ENCODE data around the gene MPDU1. TPM values are rescaled to one million over a fixed set of nuclear protein-coding genes. Genes with fewer than 3 reads are reported as not detected.
A peak's percentile ranks its signal among the peaks of the same experiment; 100 is the strongest.

MPDU1 gene
- total and polyA plus RNA-seq, 2 of the 13 experiments (the other 11 are each of a cell fraction or from before 2014, with no cell fraction given), result 112 to 167 TPM

DNA sequence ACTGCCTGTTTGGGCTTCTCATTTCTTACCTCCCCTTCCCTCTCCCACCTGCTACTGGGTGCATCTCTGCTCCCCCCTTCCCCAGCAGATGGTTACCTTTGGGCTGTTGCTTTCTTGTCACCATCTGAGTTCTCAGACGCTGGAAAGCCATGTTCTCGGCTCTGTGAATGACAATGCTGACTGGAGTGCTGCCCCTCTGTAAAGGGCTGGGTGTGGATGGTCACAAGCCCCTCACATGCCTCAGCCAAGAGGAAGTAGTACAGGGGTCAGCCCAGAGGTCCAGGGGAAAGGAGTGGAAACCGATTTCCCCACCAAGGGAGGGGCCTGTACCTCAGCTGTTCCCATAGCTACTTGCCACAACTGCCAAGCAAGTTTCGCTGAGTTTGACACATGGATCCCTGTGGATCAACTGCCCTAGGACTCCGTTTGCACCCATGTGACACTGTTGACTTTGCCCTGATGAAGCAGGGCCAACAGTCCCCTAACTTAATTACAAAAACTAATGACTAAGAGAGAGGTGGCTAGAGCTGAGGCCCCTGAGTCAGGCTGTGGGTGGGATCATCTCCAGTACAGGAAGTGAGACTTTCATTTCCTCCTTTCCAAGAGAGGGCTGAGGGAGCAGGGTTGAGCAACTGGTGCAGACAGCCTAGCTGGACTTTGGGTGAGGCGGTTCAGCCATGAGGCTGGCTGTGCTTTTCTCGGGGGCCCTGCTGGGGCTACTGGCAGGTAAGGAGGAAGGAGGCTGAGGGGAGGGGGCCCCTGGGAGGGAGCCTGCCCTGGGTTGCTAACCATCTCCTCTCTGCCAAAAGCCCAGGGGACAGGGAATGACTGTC, 4.4 kb upstream of the MPDU1 start, which contains the start of gene CD68 (continued):
- TF ChIP-seq DR1 (CRISPR knock-in tag; IDR thresholded peaks at IDR 0.05) (peak; percentile 59; the same call in 1 of the 2 replicates), THAP11 (CRISPR knock-in tag; IDR thresholded peaks at IDR 0.05) (peak; percentile 74; the same call in 1 of the 2 replicates), ZIK1 (CRISPR knock-in tag; IDR thresholded peaks at IDR 0.05; ENCODE audit: borderline replicate concordance, low read depth) (0 out of 2 replicates have a peak, but pooled peaks have one; percentile 41), BORCS8-MEF2B (CRISPR knock-in tag; IDR thresholded peaks at IDR 0.05) (peak; percentile 51; the same call in 1 of the 2 replicates), SMARCC2 (IDR thresholded peaks at IDR 0.05) (peak; percentile 1; the same call in 1 of the 2 replicates), FOXP1 (IDR thresholded peaks at IDR 0.05) (0 out of 2 replicates have a peak, but pooled peaks have one; percentile 47), FOXP1 (CRISPR knock-in tag; IDR thresholded peaks at IDR 0.05) (peak; percentile 29), HMG20A (CRISPR knock-in tag; IDR thresholded peaks at IDR 0.05; ENCODE audit: borderline replicate concordance) (0 out of 2 replicates have a peak, but pooled peaks have one; percentile 13), KDM4B (CRISPR knock-in tag; IDR thresholded peaks at IDR 0.05) (peak; percentile 53; the same call in 1 of the 2 replicates), ZNF337 (CRISPR knock-in tag; IDR thresholded peaks at IDR 0.05; ENCODE audit: borderline replicate concordance, low read depth) (no peak), AGO1 (IDR thresholded peaks at IDR 0.05; ENCODE audit: low read depth, low read length, poor library complexity, severe bottlenecking) (peak; percentile 99), KDM5B (CRISPR knock-in tag; IDR thresholded peaks at IDR 0.05; ENCODE audit: borderline replicate concordance) (peak; percentile 65; the same call in 1 of the 2 replicates), HNF4G (IDR thresholded peaks at IDR 0.05; ENCODE audit: borderline replicate concordance, low read depth, low read length) (peak; percentile 15; the same call in 1 of the 2 replicates), HNF4G (CRISPR knock-in tag; IDR thresholded peaks at IDR 0.05; ENCODE audit: borderline replicate concordance, low read depth) (no peak; the same call in 1 of the 2 replicates), HIVEP1 (CRISPR knock-in tag; IDR thresholded peaks at IDR 0.05) (peak; percentile 8; the same call in 1 of the 2 replicates), ZNF451 (CRISPR knock-in tag; IDR thresholded peaks at IDR 0.05) (peak; percentile 87; the same call in 1 of the 2 replicates), FOSL1 (CRISPR knock-in tag; IDR thresholded peaks at IDR 0.05; ENCODE audit: borderline replicate concordance) (0 out of 2 replicates have a peak, but pooled peaks have one; percentile 29), RFXAP (CRISPR knock-in tag; IDR thresholded peaks at IDR 0.05; ENCODE audit: borderline replicate concordance) (peak; percentile 78; the same call in 1 of the 2 replicates), ZKSCAN5 (CRISPR knock-in tag; IDR thresholded peaks at IDR 0.05) (peak; percentile 99), RXRB (CRISPR knock-in tag; IDR thresholded peaks at IDR 0.05; ENCODE audit: borderline replicate concordance) (peak; percentile 51; the same call in 1 of the 2 replicates), ARHGAP35 (CRISPR knock-in tag; IDR thresholded peaks at IDR 0.05; ENCODE audit: borderline replicate concordance) (no peak; the same call in 1 of the 2 replicates), CEBPB (IDR thresholded peaks at IDR 0.05; ENCODE audit: borderline replicate concordance, low read depth, low read length) (peak; percentile 95), ZNF768 (CRISPR knock-in tag; IDR thresholded peaks at IDR 0.05) (0 out of 2 replicates have a peak, but pooled peaks have one; percentile 5), ZNF432 (CRISPR knock-in tag; IDR thresholded peaks at IDR 0.05; ENCODE audit: borderline replicate concordance) (no peak), RCOR2 (CRISPR knock-in tag; IDR thresholded peaks at IDR 0.05) (peak; percentile 36; the same call in 1 of the 2 replicates), ZNF317 (CRISPR knock-in tag; IDR thresholded peaks at IDR 0.05) (peak; percentile 44; the same call in 1 of the 2 replicates)
- TF ChIP-seq, protein P1, sequence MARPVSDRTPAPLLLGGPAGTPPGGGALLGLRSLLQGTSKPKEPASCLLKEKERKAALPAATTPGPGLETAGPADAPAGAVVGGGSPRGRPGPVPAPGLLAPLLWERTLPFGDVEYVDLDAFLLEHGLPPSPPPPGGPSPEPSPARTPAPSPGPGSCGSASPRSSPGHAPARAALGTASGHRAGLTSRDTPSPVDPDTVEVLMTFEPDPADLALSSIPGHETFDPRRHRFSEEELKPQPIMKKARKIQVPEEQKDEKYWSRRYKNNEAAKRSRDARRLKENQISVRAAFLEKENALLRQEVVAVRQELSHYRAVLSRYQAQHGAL (CRISPR knock-in tag; IDR thresholded peaks at IDR 0.05; ENCODE audit: not compliant biosample characterization), result no peak
- TF ChIP-seq, protein P2, sequence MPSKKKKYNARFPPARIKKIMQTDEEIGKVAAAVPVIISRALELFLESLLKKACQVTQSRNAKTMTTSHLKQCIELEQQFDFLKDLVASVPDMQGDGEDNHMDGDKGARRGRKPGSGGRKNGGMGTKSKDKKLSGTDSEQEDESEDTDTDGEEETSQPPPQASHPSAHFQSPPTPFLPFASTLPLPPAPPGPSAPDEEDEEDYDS (CRISPR knock-in tag; IDR thresholded peaks at IDR 0.05), result peak; percentile 71; the same call in 1 of the 2 replicates
- TF ChIP-seq, protein P3, sequence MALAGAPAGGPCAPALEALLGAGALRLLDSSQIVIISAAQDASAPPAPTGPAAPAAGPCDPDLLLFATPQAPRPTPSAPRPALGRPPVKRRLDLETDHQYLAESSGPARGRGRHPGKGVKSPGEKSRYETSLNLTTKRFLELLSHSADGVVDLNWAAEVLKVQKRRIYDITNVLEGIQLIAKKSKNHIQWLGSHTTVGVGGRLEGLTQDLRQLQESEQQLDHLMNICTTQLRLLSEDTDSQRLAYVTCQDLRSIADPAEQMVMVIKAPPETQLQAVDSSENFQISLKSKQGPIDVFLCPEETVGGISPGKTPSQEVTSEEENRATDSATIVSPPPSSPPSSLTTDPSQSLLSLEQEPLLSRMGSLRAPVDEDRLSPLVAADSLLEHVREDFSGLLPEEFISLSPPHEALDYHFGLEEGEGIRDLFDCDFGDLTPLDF (CRISPR knock-in tag; IDR thresholded peaks at IDR 0.05), result no peak

Measured in HepG2 (cell line).